Adrenal gland (tissue), 5 donors: Measurements from ENCODE around the gene PEAK1.

Experiments
- POLR2A ChIP-seq, 2 donors: fragments of 450-650 bp; IDR thresholded peaks; one replicate each; pipeline ENCODE4 v1.6.1; 2017; ENCODE audit warnings: antibody characterized with exemption in 2 of 2, mild to moderate bottlenecking in 2 of 2, moderate library complexity in 1 of 2
- TF ChIP-seq, protein P1 (sequence below), 6 experiments: fragments of 450-650 bp in 4 of 6; fragments of 200-600 bp in 2 of 6; sonication (generic) in 1 of 6; IDR thresholded peaks; 1 replicate in 5 of 6; 2 replicates in 1 of 6; pipeline versions ENCODE4 v1.5.1 to v1.8.0; 2016 to 2021; ENCODE audit warnings: antibody characterized with exemption in 6 of 6, mild to moderate bottlenecking in 2 of 6, moderate library complexity in 1 of 6
- donor health status: DM: no; HTN: no; CAD: no.

DNA sequence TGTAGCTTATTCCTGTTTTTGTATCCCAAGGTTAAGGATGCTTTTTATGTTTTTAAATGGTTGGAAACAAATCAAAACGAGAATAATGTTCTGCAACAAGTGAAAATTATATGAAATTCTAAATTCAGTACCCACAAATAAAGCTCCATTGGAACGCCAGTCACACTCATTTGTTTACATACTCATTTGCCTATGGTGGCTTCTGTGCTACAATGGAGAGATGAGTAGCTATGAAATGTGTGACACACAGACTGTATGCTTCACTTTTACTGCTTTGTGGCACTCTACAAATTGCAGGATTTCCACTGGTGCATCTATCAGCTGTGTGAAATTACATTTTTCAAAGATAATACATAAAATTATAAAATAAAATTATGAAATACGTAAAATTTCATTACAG, 236.8 kb downstream of the PEAK1 start:
- TF ChIP-seq, protein P1, sequence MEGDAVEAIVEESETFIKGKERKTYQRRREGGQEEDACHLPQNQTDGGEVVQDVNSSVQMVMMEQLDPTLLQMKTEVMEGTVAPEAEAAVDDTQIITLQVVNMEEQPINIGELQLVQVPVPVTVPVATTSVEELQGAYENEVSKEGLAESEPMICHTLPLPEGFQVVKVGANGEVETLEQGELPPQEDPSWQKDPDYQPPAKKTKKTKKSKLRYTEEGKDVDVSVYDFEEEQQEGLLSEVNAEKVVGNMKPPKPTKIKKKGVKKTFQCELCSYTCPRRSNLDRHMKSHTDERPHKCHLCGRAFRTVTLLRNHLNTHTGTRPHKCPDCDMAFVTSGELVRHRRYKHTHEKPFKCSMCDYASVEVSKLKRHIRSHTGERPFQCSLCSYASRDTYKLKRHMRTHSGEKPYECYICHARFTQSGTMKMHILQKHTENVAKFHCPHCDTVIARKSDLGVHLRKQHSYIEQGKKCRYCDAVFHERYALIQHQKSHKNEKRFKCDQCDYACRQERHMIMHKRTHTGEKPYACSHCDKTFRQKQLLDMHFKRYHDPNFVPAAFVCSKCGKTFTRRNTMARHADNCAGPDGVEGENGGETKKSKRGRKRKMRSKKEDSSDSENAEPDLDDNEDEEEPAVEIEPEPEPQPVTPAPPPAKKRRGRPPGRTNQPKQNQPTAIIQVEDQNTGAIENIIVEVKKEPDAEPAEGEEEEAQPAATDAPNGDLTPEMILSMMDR (IDR thresholded peaks at IDR 0.05), result no peak
- no peak for TF ChIP-seq POLR2A (IDR thresholded peaks at IDR 0.05)
